GM19238 (cell line): ENCODE data around the gene RPA1.
"Not testable (repeated sequence)": the region's sequence is repeated elsewhere in the genome, so short reads cannot be mapped to it uniquely, and the experiment has no call there.

Source experiments
- DNase-seq: peaks from one replicate; pipeline ENCODE4 v3.0.0; 2011; ENCODE audit warnings: low spot score; ENCODE audit not compliant: insufficient read length

RPA1 gene

GRCh38 chr17:1878419-1879121 is 48.8 kb downstream of the RPA1 start:
- no peak for DNase-seq

- no peak for DNase-seq
Measured at GRCh38 chr17:1880851-1881630, 51.2 kb downstream of the RPA1 start.

- DNase-seq = peak; percentile 22
Measured at GRCh38 chr17:1882836-1883235, 53.0 kb downstream of the RPA1 start.

GRCh38 chr17:1883536-1883935 is 53.7 kb downstream of the RPA1 start:
- no peak for DNase-seq

GRCh38 chr17:1888741-1889140 is 58.9 kb downstream of the RPA1 start:
- no peak for DNase-seq

GRCh38 chr17:1890758-1891450 is 61.1 kb downstream of the RPA1 start:
- no peak for DNase-seq

GRCh38 chr17:1894753-1895339 is 65.0 kb downstream of the RPA1 start:
- DNase-seq = no peak

- DNase-seq = not testable (repeated sequence)
Measured at GRCh38 chr17:1895479-1895878, 65.7 kb downstream of the RPA1 start.

- peak; percentile 36 for DNase-seq
Measured at GRCh38 chr17:1896243-1897104, 66.7 kb downstream of the RPA1 start.

- DNase-seq = no peak
Measured at GRCh38 chr17:1897105-1897656, 67.4 kb downstream of the RPA1 start.

GRCh38 chr17:1898332-1898731 is 68.5 kb downstream of the RPA1 start:
- no peak for DNase-seq

GRCh38 chr17:1898872-1899271 is 69.1 kb downstream of the RPA1 start:
- DNase-seq = no peak

GRCh38 chr17:1899403-1900000 is 69.7 kb downstream of the RPA1 start:
- DNase-seq = no peak

- DNase-seq = peak; percentile 20
Measured at GRCh38 chr17:1904273-1905182, 74.7 kb downstream of the RPA1 start.

GRCh38 chr17:1905190-1905913 is 75.5 kb downstream of the RPA1 start:
- no peak for DNase-seq

- DNase-seq = no peak
Measured at GRCh38 chr17:1906662-1907101, 76.9 kb downstream of the RPA1 start.

- no peak for DNase-seq
Measured at GRCh38 chr17:1907216-1907631, 77.4 kb downstream of the RPA1 start.

GRCh38 chr17:1907909-1908698 is 78.3 kb downstream of the RPA1 start:
- no peak for DNase-seq
